C4-2B (cell line): ENCODE data around the gene BSCL2.

Experiments used
- ZFX ChIP-seq: fragments of 450-650 bp; IDR thresholded peaks from 2 replicates; pipeline ENCODE4 v1.6.1; 2017
- TF ChIP-seq, protein P1 (sequence below): fragments of 450-650 bp; conservative IDR thresholded peaks from 2 replicates; pipeline ENCODE4 v1.5.1; 2017; ENCODE audit warnings: mild to moderate bottlenecking

DNA sequence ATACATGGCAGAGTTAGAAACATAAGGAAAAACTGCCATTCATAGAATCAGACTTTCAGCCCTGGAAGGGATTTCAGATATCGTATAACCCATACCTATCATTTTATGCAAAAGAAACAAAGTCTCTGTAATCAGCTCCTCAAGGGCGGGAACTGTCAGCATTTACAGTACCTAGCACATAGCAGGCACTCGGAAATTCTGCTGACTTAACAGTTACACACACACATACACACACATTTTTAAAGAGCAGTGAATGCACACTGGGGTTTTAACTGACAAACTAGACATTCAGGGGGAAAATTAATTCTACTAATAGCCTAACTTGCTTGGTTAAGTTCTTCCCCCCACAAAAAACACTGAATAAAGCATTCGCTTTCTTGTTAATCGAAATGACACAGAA, 9.0 kb upstream of the BSCL2 start:
- TF ChIP-seq, protein P1, sequence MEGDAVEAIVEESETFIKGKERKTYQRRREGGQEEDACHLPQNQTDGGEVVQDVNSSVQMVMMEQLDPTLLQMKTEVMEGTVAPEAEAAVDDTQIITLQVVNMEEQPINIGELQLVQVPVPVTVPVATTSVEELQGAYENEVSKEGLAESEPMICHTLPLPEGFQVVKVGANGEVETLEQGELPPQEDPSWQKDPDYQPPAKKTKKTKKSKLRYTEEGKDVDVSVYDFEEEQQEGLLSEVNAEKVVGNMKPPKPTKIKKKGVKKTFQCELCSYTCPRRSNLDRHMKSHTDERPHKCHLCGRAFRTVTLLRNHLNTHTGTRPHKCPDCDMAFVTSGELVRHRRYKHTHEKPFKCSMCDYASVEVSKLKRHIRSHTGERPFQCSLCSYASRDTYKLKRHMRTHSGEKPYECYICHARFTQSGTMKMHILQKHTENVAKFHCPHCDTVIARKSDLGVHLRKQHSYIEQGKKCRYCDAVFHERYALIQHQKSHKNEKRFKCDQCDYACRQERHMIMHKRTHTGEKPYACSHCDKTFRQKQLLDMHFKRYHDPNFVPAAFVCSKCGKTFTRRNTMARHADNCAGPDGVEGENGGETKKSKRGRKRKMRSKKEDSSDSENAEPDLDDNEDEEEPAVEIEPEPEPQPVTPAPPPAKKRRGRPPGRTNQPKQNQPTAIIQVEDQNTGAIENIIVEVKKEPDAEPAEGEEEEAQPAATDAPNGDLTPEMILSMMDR: no peak
- no peak for TF ChIP-seq ZFX
